NCI-H69 (cell line): ENCODE results near the gene KCNJ2.

Experiments
- DNase-seq: peaks from one replicate; lab custom pipeline; 2025; lab: John Stamatoyannopoulos, UW

The KCNJ2 gene

GRCh38 chr17:70205401-70205800, 36.1 kb downstream of the KCNJ2 start:
- no peak for DNase-seq

- DNase-seq = no peak
Observed at GRCh38 chr17:70206361-70207010, 37.2 kb downstream of the KCNJ2 start.

- no peak for DNase-seq
Observed at GRCh38 chr17:70207184-70207583, 37.9 kb downstream of the KCNJ2 start.

- DNase-seq = no peak
Observed at GRCh38 chr17:70208080-70208794, 38.9 kb downstream of the KCNJ2 start.

- no peak for DNase-seq
Observed at GRCh38 chr17:70208825-70209555, 39.7 kb downstream of the KCNJ2 start.

GRCh38 chr17:70215656-70216055, 46.3 kb downstream of the KCNJ2 start:
- peak; percentile 51 for DNase-seq

GRCh38 chr17:70217571-70217970, 48.2 kb downstream of the KCNJ2 start:
- DNase-seq = no peak

- no peak for DNase-seq
Observed at GRCh38 chr17:70225276-70225675, 55.9 kb downstream of the KCNJ2 start.
